IMR-90 (cell line): ENCODE data around the gene TREM2. TPM values are rescaled to one million over a fixed set of nuclear protein-coding genes. Genes with fewer than 3 reads are reported as not detected.

Experiments used
- ATAC-seq: fragments of 200-7000 bp; cut with Tn5 transposase; 2 replicates; pipeline ENCODE4 v1.9.1; 2020; ENCODE audit warnings: low read depth, mild to moderate bottlenecking, moderate library complexity
- BruUV-seq: library from RNA; stranded (reverse); fragments of 400-500 nt; replicated peaks from 2 replicates; lab custom pipeline; 2021; lab: Mats Ljungman, UMichigan
- CTCF ChIA-PET: fragments of 300-600 bp; formaldehyde crosslinking; extraction: SDS; loops from one replicate; lab custom pipeline; 2021; ENCODE audit warnings: antibody characterized with exemption; lab: Yijun Ruan, JAX
- POLR2A ChIA-PET: fragments of 300-600 bp; sonication (Branson Sonifier 250); formaldehyde crosslinking; loops from one replicate; lab custom pipeline; 2022; ENCODE audit warnings: antibody characterized with exemption; ENCODE audit not compliant: unreplicated experiment; lab: Charles Lee
- DNase-seq: peaks from one replicate; pipeline ENCODE4 v3.0.0; 2013
- H2AFZ ChIP-seq: replicated peaks from 2 replicates; pipeline ENCODE3; 2013; ENCODE audit warnings: low read length, mild to moderate bottlenecking; ENCODE audit not compliant: poor library complexity
- H2AK5ac ChIP-seq: 2 replicates; pipeline ENCODE4 v1.6.1; 2013; ENCODE audit warnings: low read depth, low read length, inconsistent platforms
- H2AK9ac ChIP-seq: replicated peaks from 2 replicates; pipeline ENCODE3; 2013; ENCODE audit warnings: mild to moderate bottlenecking, low read depth, low read length, moderate library complexity; ENCODE audit not compliant: poor library complexity
- H2BK120ac ChIP-seq: 2 replicates; pipeline ENCODE4 v1.6.1; 2013; ENCODE audit warnings: low read depth, low read length, inconsistent platforms
- H2BK15ac ChIP-seq: 3 replicates; pipeline ENCODE4 v1.6.1; 2013; ENCODE audit warnings: low read depth, low read length, inconsistent platforms
- H2BK20ac ChIP-seq: 2 replicates; pipeline ENCODE4 v1.6.1; 2013; ENCODE audit warnings: low read depth, mild to moderate bottlenecking, inconsistent platforms, low read length, moderate library complexity
- H2BK5ac ChIP-seq: 2 replicates; pipeline ENCODE4 v1.6.1; 2013; ENCODE audit warnings: mild to moderate bottlenecking, low read depth, low read length, inconsistent platforms; ENCODE audit not compliant: poor library complexity, severe bottlenecking
- H3K14ac ChIP-seq: replicated peaks from 2 replicates; pipeline ENCODE4 v1.6.1; 2013; ENCODE audit warnings: low read depth, low read length, inconsistent platforms
- H3K18ac ChIP-seq: 2 replicates; pipeline ENCODE4 v1.6.1; 2013; ENCODE audit warnings: low read depth, low read length, control low read depth
- H3K23ac ChIP-seq: 2 replicates; pipeline ENCODE4 v1.6.1; 2013; ENCODE audit warnings: low read depth, low read length, inconsistent platforms
- H3K27ac ChIP-seq: 2 replicates; pipeline ENCODE4 v1.5.1; 2013; ENCODE audit warnings: mild to moderate bottlenecking, control low read depth, low read length; ENCODE audit not compliant: insufficient read depth
- H3K27me3 ChIP-seq: 2 replicates; pipeline ENCODE4 v1.6.1; 2013; ENCODE audit warnings: low read length; ENCODE audit not compliant: control insufficient read depth, insufficient read depth
- H3K36me3 ChIP-seq: 2 replicates; pipeline ENCODE4 v1.6.1; 2013; ENCODE audit warnings: low read length, mixed read lengths; ENCODE audit not compliant: control insufficient read depth, insufficient read depth
- H3K4ac ChIP-seq: 2 replicates; pipeline ENCODE4 v1.6.1; 2013; ENCODE audit warnings: low read depth, low read length, inconsistent platforms
- H3K4me1 ChIP-seq: 2 replicates; pipeline ENCODE4 v1.6.1; 2013; ENCODE audit warnings: low read length, mixed read lengths; ENCODE audit not compliant: control insufficient read depth, insufficient read depth
- H3K4me2 ChIP-seq: 2 replicates; pipeline ENCODE4 v1.6.1; 2013; ENCODE audit warnings: low read depth, mild to moderate bottlenecking, control low read depth, low read length, moderate library complexity
- H3K4me3 ChIP-seq: 2 replicates; pipeline ENCODE4 v1.5.1; 2013; ENCODE audit warnings: low read depth, mild to moderate bottlenecking, control low read depth, low read length, moderate library complexity; ENCODE audit not compliant: insufficient read depth
- H3K56ac ChIP-seq: 2 replicates; pipeline ENCODE4 v1.6.1; 2013; ENCODE audit warnings: low read length, inconsistent platforms; ENCODE audit not compliant: insufficient read depth; ENCODE audit errors: extremely low read depth
- H3K79me1 ChIP-seq, 2 experiments: 2 replicates each; pipeline ENCODE4 v1.6.1; 2013; ENCODE audit warnings: low read length in 2 of 2, inconsistent platforms in 1 of 2, low read depth in 1 of 2
- H3K9ac ChIP-seq: 2 replicates; pipeline ENCODE4 v1.6.1; 2013; ENCODE audit warnings: low read depth, low read length, control low read depth
- H3K9me1 ChIP-seq: 2 replicates; pipeline ENCODE4 v1.6.1; 2013; ENCODE audit warnings: low read length, inconsistent platforms; ENCODE audit not compliant: insufficient read depth
- H3K9me3 ChIP-seq: 2 replicates; pipeline ENCODE4 v1.6.1; 2013; ENCODE audit warnings: low read length; ENCODE audit not compliant: control insufficient read depth, insufficient read depth
- H4K20me1 ChIP-seq: 2 replicates; pipeline ENCODE4 v1.6.1; 2013; ENCODE audit warnings: low read length, inconsistent platforms; ENCODE audit not compliant: insufficient read depth
- H4K5ac ChIP-seq: 2 replicates; pipeline ENCODE4 v1.6.1; 2013; ENCODE audit warnings: mild to moderate bottlenecking, low read depth, low read length, control low read depth
- H4K8ac ChIP-seq, 2 experiments: 2 replicates each; pipeline ENCODE4 v1.6.1; 2013; ENCODE audit warnings: low read depth in 2 of 2, low read length in 2 of 2, control low read depth in 1 of 2, inconsistent platforms in 1 of 2
- H4K91ac ChIP-seq: 2 replicates; pipeline ENCODE4 v1.6.1; 2013; ENCODE audit warnings: low read depth, low read length, inconsistent platforms; ENCODE audit not compliant: insufficient read depth
- BHLHE40 ChIP-seq: fragments of 150-350 bp; IDR thresholded peaks from 2 replicates; pipeline ENCODE4 v1.6.1; 2016; ENCODE audit warnings: mild to moderate bottlenecking, low read depth, low read length
- CEBPB ChIP-seq: IDR thresholded peaks from 2 replicates; pipeline ENCODE4 v1.6.1; 2012; ENCODE audit warnings: low read depth, low read length, improper control_type of control experiment
- CHD1 ChIP-seq: IDR thresholded peaks from 2 replicates; pipeline ENCODE4 v1.6.1; 2012; ENCODE audit warnings: low read depth, low read length, improper control_type of control experiment
- CTCF ChIP-seq: conservative IDR thresholded peaks from 2 replicates; pipeline ENCODE4 v1.5.1; 2012; ENCODE audit warnings: mild to moderate bottlenecking, low read depth, low read length, improper control_type of control experiment
- FOS ChIP-seq: fragments of 150-350 bp; IDR thresholded peaks from 2 replicates; pipeline ENCODE4 v1.6.1; 2016; ENCODE audit warnings: low read depth, low read length
- MAFK ChIP-seq: IDR thresholded peaks from 2 replicates; pipeline ENCODE4 v1.6.1; 2012; ENCODE audit warnings: low read depth, low read length, improper control_type of control experiment
- MAZ ChIP-seq: IDR thresholded peaks from 2 replicates; pipeline ENCODE4 v1.6.1; 2012; ENCODE audit warnings: low read depth, mild to moderate bottlenecking, low read length, improper control_type of control experiment, moderate library complexity, borderline replicate concordance
- MXI1 ChIP-seq: IDR thresholded peaks from 2 replicates; pipeline ENCODE4 v1.6.1; 2012; ENCODE audit warnings: low read depth, mild to moderate bottlenecking, low read length, moderate library complexity, borderline replicate concordance
- NFE2L2 ChIP-seq: fragments of 150-350 bp; IDR thresholded peaks from 2 replicates; pipeline ENCODE4 v1.6.1; 2016; ENCODE audit warnings: low read depth, mild to moderate bottlenecking, low read length
- POLR2A ChIP-seq: IDR thresholded peaks from 2 replicates; pipeline ENCODE4 v1.6.1; 2012; ENCODE audit warnings: mild to moderate bottlenecking, low read depth, low read length
- RAD21 ChIP-seq: IDR thresholded peaks from 2 replicates; pipeline ENCODE4 v1.6.1; 2012; ENCODE audit warnings: low read length, improper control_type of control experiment
- RCOR1 ChIP-seq: IDR thresholded peaks from 2 replicates; pipeline ENCODE4 v1.6.1; 2012; ENCODE audit warnings: mild to moderate bottlenecking, low read length, improper control_type of control experiment; ENCODE audit not compliant: insufficient replicate concordance
- RFX5 ChIP-seq: IDR thresholded peaks from 2 replicates; pipeline ENCODE4 v1.8.0; 2012; ENCODE audit warnings: low read depth, mild to moderate bottlenecking, low read length, moderate library complexity
- SMC3 ChIP-seq: fragments of 150-350 bp; IDR thresholded peaks from 2 replicates; pipeline ENCODE4 v1.6.1; 2016; ENCODE audit warnings: low read depth, mild to moderate bottlenecking, antibody characterized with exemption, low read length, moderate library complexity
- USF2 ChIP-seq: fragments of 150-350 bp; IDR thresholded peaks from 2 replicates; pipeline ENCODE4 v1.6.1; 2017; ENCODE audit warnings: mild to moderate bottlenecking, antibody characterized with exemption, low read length, low read depth
- WGBS, 2 experiments: methylation state at CpG; one replicate each; pipeline versions ENCODE4 v1.1.5 to v1.1.7; 2013; ENCODE audit warnings: missing lambda C conversion rate in 2 of 2; ENCODE audit not compliant: insufficient read length in 1 of 2; ENCODE audit errors: extremely low coverage in 2 of 2; 5-methylcytosine and 5-hydroxymethylcytosine counted together
- dilution Hi-C: fragments of 300-500 bp; cut with HindIII; formaldehyde crosslinking; loops from one replicate; pipeline ENCODE4 v1.14.3; 2018; ENCODE audit warnings: low sequenced_read_pairs; ENCODE audit not compliant: unreplicated experiment
- in situ Hi-C: fragments of 300-500 bp; cut with MboI; formaldehyde crosslinking; loops from 3 replicates; pipeline ENCODE4 v1.14.3; 2019; ENCODE audit warnings: low sequenced_read_pairs, inconsistent platforms, mixed read lengths
- intact Hi-C: fragments of 100-400 bp; cut with micrococcal nuclease; formaldehyde crosslinking; loops from 2 replicates; pipeline ENCODE4 v1.10.0; 2022
- polyA plus RNA-seq, 3 experiments: library from polyadenylated mRNA; depleted of rRNA; stranded (reverse); fragments of >200 nt; gene quantifications; 2 replicates each; pipeline ENCODE4 v1.2.3, GENCODE V29; 2012; ENCODE audit warnings: low replicate concordance in 1 of 3
- total RNA-seq: library from RNA; depleted of rRNA; stranded (reverse); fragments of >200 nt; gene quantifications from 2 replicates; pipeline ENCODE4 v1.2.3, GENCODE V29; 2012

TREM2 gene
- total and polyA plus RNA-seq, 2 of the 4 experiments (the other 2 are of a cell fraction): not detected

GRCh38 chr6:41193884-41194283, 31.0 kb upstream of the TREM2 start:
- TF ChIP-seq CEBPB (no peak), POLR2A (no peak), CHD1 (no peak), RAD21 (no peak), MAZ (no peak), CTCF (no peak), NFE2L2 (no peak), RFX5 (no peak), RCOR1 (no peak), SMC3 (no peak), MAFK (no peak), USF2 (no peak), MXI1 (no peak), FOS (no peak), BHLHE40 (no peak)
- Histone ChIP-seq H3K27me3 (peaks cover 12% of the 10 kb centered on the region), H3K27ac (no peak overlapping the region), H3K4me3 (no peak overlapping the region), H2AK9ac (no peak overlapping the region), H3K23ac (no peak overlapping the region), H3K14ac (no peak overlapping the region), H3K9ac (no peak overlapping the region), H2BK15ac (no peak overlapping the region), H3K79me1 (no peaks in the 10 kb centered on the region), H3K18ac (no peak overlapping the region), H3K56ac (no peak overlapping the region), H3K4me2 (no peak overlapping the region), H2BK120ac (no peak overlapping the region), H4K5ac (no peak overlapping the region), H4K8ac (no peak overlapping the region), H3K9me1 (no peaks in the 10 kb centered on the region), H2BK20ac (no peak overlapping the region), H2AFZ (no peak overlapping the region), H4K20me1 (no peaks in the 10 kb centered on the region), H3K4ac (no peak overlapping the region), H4K91ac (no peak overlapping the region), H3K36me3 (no peaks in the 10 kb centered on the region), H3K4me1 (no peaks in the 10 kb centered on the region), H2BK5ac (no peak overlapping the region), H2AK5ac (no peak overlapping the region), H3K9me3 (peaks cover 3% of the 10 kb centered on the region)
- CTCF ChIA-PET: no interaction called here
- WGBS, 2 experiments: 20% methylated on average over 1 of the region's 5 CpGs; no CpG with 5 or more reads in 1 of the 2 experiments
- in situ Hi-C loops (no loop called here), intact Hi-C loops (no loop called here), dilution Hi-C loops (no loop called here)
- POLR2A ChIA-PET: no interaction called here
- DNase-seq (no peak), ATAC-seq (no peak)
- BruUV-seq: no TSS peak
